HepG2 (cell line): ENCODE measurements around the gene POU6F2. TPM values are rescaled to one million over a fixed set of nuclear protein-coding genes. Genes with fewer than 3 reads are reported as not detected.

ENCODE experiments used
- FOXJ3 ChIP-seq: sonication (generic); formaldehyde crosslinking; IDR thresholded peaks from 2 replicates; pipeline ENCODE4 v1.4.0; 2020; ENCODE audit warnings: missing genetic modification reagents, mild to moderate bottlenecking, borderline replicate concordance
- GABPA ChIP-seq, 2 experiments: IDR thresholded peaks; 2 replicates each; pipeline ENCODE4 v1.6.1; 2011 to 2016; ENCODE audit warnings: low read depth in 2 of 2, low read length in 1 of 2, missing biosample characterization in 1 of 2, missing genetic modification characterization in 1 of 2
- MIER3 ChIP-seq: IDR thresholded peaks from 2 replicates; pipeline ENCODE4 v1.6.1; 2016; ENCODE audit warnings: missing compliant biosample characterization, borderline replicate concordance
- ZNF530 ChIP-seq: sonication (generic); formaldehyde crosslinking; IDR thresholded peaks from 2 replicates; pipeline ENCODE4 v1.5.0; 2020; ENCODE audit warnings: low read depth, mild to moderate bottlenecking, missing genetic modification reagents
- ZNF839 ChIP-seq: sonication (generic); formaldehyde crosslinking; IDR thresholded peaks from 2 replicates; pipeline ENCODE4 v1.4.0; 2020; ENCODE audit warnings: missing genetic modification reagents, mild to moderate bottlenecking, borderline replicate concordance
- ZNF841 ChIP-seq: sonication (generic); formaldehyde crosslinking; IDR thresholded peaks from 2 replicates; pipeline ENCODE4 v1.8.1; 2023; ENCODE audit warnings: missing genetic modification reagents, borderline replicate concordance
- polyA plus RNA-seq, 8 experiments: library from polyadenylated mRNA; depleted of rRNA in 3 of 8; stranded (reverse) in 7 of 8; unstranded in 1 of 8; fragments of >200 nt; fragmentation: Illumina TruSeq in 4 of 8; extraction: Trizol in 4 of 8; gene quantifications; 2 replicates each; pipeline versions ENCODE4 v1.2.1 to v1.2.3, GENCODE V29; 2011 to 2016; ENCODE audit warnings: low read depth in 4 of 8, missing spikeins in 1 of 8, mixed read lengths in 1 of 8; ENCODE audit not compliant: insufficient read depth in 1 of 8
- total RNA-seq, 5 experiments: library from RNA; depleted of rRNA; stranded (reverse); fragments of >200 nt; fragmentation: Illumina TruSeq; extraction: Trizol; gene quantifications; 2 replicates each; pipeline ENCODE4 v1.2.3, GENCODE V29; 2016; ENCODE audit warnings: low read depth in 1 of 5
- TF ChIP-seq, protein P1 (sequence below): sonication (generic); formaldehyde crosslinking; IDR thresholded peaks from 2 replicates; pipeline ENCODE4 v1.4.0; 2020; ENCODE audit warnings: missing genetic modification reagents
- TF ChIP-seq, protein P2 (sequence below): sonication (generic); formaldehyde crosslinking; IDR thresholded peaks from 2 replicates; pipeline ENCODE4 v1.5.1; 2020; ENCODE audit warnings: mild to moderate bottlenecking, missing genetic modification reagents, borderline replicate concordance

POU6F2 gene
- total and polyA plus RNA-seq, 2 of the 13 experiments (the other 11 are each of a cell fraction or from before 2014, with no cell fraction given): not detected

DNA sequence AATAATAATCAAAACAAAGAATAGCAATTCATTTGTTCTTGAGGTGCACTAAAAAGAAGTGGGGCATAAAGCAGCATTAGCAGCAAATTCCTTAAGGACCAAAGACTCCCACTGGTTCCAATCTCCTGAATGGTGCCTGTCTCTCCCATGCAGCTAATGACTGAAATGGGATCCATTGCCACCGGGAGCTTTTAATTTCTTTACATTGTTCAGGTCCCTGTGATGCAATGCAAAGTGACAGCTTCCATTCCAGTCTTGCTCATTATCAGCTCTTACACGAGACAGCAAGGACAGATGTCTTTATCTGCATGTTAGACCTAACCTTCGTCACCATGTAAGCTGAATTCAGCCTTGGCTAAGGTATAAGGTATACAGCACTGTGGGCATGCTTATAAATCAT lies 148.1 kb downstream of the POU6F2 start (continued):
- TF ChIP-seq, protein P1, sequence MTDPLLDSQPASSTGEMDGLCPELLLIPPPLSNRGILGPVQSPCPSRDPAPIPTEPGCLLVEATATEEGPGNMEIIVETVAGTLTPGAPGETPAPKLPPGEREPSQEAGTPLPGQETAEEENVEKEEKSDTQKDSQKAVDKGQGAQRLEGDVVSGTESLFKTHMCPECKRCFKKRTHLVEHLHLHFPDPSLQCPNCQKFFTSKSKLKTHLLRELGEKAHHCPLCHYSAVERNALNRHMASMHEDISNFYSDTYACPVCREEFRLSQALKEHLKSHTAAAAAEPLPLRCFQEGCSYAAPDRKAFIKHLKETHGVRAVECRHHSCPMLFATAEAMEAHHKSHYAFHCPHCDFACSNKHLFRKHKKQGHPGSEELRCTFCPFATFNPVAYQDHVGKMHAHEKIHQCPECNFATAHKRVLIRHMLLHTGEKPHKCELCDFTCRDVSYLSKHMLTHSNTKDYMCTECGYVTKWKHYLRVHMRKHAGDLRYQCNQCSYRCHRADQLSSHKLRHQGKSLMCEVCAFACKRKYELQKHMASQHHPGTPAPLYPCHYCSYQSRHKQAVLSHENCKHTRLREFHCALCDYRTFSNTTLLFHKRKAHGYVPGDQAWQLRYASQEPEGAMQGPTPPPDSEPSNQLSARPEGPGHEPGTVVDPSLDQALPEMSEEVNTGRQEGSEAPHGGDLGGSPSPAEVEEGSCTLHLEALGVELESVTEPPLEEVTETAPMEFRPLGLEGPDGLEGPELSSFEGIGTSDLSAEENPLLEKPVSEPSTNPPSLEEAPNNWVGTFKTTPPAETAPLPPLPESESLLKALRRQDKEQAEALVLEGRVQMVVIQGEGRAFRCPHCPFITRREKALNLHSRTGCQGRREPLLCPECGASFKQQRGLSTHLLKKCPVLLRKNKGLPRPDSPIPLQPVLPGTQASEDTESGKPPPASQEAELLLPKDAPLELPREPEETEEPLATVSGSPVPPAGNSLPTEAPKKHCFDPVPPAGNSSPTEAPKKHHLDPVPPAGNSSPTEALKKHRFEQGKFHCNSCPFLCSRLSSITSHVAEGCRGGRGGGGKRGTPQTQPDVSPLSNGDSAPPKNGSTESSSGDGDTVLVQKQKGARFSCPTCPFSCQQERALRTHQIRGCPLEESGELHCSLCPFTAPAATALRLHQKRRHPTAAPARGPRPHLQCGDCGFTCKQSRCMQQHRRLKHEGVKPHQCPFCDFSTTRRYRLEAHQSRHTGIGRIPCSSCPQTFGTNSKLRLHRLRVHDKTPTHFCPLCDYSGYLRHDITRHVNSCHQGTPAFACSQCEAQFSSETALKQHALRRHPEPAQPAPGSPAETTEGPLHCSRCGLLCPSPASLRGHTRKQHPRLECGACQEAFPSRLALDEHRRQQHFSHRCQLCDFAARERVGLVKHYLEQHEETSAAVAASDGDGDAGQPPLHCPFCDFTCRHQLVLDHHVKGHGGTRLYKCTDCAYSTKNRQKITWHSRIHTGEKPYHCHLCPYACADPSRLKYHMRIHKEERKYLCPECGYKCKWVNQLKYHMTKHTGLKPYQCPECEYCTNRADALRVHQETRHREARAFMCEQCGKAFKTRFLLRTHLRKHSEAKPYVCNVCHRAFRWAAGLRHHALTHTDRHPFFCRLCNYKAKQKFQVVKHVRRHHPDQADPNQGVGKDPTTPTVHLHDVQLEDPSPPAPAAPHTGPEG (CRISPR knock-in tag): no peak
- TF ChIP-seq, protein P2, sequence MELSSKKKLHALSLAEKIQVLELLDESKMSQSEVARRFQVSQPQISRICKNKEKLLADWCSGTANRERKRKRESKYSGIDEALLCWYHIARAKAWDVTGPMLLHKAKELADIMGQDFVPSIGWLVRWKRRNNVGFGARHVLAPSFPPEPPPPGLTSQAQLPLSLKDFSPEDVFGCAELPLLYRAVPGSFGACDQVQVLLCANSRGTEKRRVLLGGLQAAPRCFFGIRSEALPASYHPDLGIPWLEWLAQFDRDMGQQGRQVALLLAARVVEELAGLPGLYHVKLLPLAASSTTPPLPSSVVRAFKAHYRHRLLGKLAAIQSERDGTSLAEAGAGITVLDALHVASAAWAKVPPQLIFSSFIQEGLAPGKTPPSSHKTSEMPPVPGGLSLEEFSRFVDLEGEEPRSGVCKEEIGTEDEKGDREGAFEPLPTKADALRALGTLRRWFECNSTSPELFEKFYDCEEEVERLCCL: no peak
- TF ChIP-seq FOXJ3 (CRISPR knock-in tag) (no peak), MIER3 (CRISPR knock-in tag) (no peak), ZNF839 (CRISPR knock-in tag) (no peak), GABPA (IDR thresholded peaks at IDR 0.05; ENCODE audit: low read depth, low read length) (no peak), GABPA (CRISPR knock-in tag; IDR thresholded peaks at IDR 0.05; ENCODE audit: low read depth) (no peak), ZNF530 (no peak), ZNF841 (CRISPR knock-in tag) (no peak)
